Stimulated activated CD4-positive, alpha-beta T cell treated with anti-CD3 and anti-CD28 coated beads, Interleukin-1b, Interleukin-23, amount 100 ng/mL, for 24 hours (primary cell): ENCODE measurements around the gene FITM2.
"Not testable (repeated sequence)": the region's sequence is repeated elsewhere in the genome, so short reads cannot be mapped to it uniquely, and the experiment has no call there.

Experiments used
- DNase-seq, 4 experiments: peaks; one replicate each; pipeline ENCODE4 v3.0.0-alpha.2; 2020; ENCODE audit warnings: low read depth in 4 of 4, low spot score in 1 of 4

The FITM2 gene, protein sequence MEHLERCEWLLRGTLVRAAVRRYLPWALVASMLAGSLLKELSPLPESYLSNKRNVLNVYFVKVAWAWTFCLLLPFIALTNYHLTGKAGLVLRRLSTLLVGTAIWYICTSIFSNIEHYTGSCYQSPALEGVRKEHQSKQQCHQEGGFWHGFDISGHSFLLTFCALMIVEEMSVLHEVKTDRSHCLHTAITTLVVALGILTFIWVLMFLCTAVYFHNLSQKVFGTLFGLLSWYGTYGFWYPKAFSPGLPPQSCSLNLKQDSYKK

DNA sequence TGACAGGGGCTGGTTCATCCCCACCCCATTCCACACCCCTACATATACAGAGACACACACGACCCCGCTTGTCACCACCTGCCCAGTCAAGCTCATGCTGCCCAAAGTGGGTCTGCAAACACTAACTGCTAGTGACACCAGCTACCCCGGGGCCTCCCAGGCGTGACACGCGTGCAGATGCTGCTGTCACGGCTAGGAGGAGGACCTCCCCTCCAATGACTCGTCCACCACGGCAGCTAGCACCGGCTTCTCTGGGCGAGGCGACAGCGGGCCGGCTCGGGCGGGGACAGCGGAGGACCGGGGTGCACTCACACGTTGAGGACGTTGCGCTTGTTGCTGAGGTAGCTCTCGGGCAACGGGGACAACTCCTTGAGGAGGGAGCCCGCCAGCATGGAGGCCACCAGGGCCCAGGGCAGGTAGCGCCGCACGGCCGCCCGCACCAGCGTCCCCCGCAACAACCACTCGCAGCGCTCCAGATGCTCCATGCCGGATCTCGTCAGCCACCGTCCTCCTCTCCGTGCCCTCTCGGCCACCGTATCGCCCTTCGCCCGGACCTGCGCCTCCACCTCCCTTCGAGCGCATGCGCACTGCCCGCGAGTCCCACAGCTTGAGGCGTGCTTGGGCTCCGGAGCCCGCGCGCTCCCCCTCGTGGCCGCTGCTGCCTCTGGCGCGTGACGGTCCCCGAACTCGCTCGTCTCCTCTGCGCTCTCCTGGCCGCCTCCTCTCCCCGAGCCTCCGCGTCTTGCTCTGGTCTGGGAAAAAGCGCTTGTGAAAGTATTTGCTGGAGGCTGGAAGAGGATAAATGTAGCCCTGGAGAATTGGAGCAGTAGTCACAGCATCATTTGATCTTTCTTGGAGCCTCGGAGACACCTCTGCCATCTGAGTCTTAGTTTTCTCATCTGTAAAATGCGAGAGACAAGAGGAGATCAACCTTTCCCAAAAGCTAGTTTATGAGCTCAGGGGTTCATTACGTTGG, at the start of gene FITM2:
Gene FITM2, minus strand, starts transcription at position 539 of the 976 bp plus-strand sequence. Its CDS starts 54 bp downstream, at position 485.
- peak; percentile 96 to 99 (median 98) for DNase-seq

DNA sequence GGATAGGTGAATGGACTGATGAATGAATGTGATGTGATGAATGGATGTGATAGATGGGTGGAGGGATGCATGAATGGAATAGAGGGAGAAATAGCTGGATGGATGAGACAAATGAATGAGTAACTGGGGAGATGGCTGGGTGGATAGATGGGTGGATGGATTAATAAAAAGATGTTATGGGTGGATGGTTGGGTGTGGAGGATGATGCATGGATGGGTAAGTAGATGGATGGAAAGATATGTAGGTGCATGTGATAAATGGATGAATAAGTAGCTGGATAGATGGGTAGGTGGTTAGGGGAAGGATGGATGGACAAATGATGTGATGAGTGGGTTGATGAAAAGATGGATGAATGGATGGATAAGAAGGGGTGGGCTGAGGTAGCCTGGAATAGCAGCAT, 49.2 kb upstream of the FITM2 start:
- DNase-seq = no peak

DNA sequence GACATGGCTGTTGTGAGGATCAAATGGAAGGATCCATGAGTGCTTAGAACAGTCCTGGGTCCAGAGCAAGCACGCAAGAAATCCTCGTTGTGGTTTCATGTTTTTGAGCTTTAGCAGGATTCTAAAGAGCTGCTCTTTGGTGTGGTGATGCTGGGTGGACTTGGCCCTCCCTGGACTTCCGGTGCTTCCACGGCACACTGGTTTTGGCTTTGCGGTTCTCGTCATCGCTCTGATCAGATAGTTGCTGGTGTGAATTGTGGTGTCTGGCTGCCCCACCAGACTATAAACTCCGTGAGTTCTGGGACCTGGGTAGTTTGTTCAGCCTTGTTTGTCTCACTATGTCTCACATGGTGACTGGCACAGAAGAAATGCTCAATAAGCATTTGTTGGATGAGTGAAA, 47.8 kb upstream of the FITM2 start:
- DNase-seq = no peak

DNA sequence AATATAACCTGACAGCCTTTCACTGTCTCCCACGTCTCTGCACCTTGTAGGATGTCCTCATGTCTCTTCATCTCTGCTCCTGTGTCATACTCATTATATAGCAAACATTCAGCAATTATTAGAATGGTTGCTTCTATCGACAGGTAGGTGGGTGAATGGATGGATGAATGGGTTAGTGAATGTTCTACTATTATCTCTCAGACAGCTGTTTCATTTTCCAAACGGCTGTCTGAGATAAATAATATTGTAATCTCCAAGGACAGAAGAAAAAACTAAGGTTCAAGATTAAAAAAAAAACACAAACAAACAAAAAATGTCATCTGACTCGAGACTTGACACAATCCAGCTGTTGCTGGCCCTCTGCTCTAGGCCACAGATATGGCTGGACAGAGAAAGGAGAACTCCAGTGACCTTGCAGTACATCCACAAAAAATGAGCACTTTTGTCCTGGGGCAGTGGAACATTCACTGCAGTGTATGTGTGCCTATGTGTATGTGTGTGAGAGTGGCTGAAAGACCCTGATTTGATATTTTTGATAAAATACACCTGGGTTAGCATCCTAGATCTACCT, 46.6 kb upstream of the FITM2 start:
- DNase-seq = no peak

DNA sequence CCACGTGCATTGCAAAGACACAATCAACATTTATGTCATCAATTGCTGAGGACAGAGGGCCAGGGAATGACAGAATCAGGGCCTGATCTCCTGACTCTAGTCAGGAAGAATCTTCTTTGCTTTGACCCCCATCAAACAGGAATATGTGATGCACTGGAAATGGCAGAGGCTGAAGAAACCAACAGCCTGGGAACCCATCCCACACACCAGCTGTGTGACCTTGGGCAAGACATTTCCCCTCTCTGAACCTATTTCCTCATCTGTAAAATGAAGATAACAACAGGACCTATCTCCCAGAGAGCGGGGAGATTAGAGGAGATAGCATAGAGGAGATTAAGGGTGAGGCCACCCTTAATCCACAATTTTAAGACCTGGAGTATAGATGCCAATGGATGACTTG, 46.0 kb upstream of the FITM2 start:
- DNase-seq = no peak

DNA sequence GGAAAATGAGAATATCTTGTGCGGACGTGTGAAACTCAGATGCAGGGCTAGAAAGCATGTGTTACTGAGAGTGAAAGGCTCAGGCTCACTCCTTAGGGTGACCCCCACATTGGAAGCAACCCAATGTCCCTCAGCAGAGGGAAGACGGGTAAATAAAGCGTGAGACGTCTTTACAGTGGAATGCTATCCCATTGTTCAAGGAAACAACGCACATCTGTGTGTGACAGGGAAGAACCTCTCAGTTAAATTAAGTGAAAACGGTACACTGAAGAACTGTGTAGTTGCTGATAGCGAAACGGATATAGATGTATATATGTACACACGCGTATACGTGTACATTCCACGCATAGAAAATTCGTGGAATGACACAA, 45.3 kb upstream of the FITM2 start:
- DNase-seq = no peak

DNA sequence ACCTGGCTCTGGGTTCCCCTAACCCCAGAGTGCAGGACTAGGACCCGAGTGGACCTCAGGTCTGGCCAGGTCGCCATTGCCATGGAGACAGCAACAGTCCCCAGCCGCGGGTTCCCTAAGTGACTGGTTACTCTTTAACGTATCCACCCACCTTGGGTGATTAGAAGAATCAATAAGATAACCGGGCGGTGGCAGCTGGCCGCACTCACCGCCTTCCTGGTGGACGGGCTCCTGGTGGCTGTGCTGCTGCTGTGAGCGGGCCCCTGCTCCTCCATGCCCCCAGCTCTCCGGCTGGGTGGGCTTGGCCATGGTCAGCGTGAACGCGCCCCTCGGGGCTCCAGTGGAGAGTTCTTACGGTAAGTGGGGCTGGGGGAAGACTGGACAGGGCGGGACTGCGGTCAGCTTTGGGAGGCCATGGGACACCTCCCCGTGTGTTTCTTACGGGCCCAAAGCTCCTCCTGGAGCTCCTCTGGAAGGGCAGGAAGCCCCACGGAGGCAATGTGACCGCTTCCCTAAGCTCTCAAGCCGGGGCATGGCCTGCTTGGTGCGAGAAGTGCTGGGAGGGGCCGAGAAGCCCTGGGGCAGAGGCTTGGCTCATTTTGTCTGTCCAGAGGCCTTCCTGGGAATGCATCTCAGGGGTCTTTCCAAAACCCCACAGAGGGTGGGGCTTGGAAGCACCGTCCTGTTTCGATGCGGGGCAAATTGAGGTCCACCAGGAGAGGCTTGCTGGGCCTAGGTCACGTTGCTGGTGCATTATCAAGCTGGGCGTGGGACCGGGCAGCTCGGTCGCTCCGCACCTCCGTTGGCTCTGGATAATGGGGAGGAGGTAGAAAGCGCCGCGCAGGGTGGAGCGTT, 44.7 kb upstream of the FITM2 start, which contains the start of gene HNF4A:
Gene HNF4A, plus strand, starts transcription at position 202 of the 855 bp plus-strand sequence. Its CDS starts 106 bp downstream, at position 308.
- DNase-seq = no peak

DNA sequence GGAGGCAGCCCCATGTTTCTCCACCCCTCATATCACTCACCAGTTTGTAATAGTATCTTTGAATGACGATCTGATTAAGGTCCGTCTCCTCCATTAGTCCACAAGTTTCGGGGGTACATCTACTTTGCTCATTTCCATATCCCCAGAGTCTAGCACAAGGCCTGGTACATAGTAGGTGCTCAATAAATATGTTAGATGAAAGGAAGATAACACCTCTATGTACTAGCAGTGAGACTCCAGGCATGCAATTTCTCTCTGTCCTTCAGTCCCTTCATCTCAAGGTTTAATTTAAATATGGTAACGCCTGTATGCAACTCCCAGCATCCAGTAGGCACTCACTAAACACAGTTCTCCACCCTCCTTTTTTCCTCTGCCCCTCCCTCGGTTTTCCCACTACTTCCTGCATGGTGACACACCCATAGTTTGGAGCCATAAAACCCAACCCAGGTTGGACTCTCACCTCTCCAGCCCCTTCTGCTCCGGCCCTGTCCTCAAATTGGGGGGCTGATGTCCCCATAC, 44.0 kb upstream of the FITM2 start:
- DNase-seq = no peak

DNA sequence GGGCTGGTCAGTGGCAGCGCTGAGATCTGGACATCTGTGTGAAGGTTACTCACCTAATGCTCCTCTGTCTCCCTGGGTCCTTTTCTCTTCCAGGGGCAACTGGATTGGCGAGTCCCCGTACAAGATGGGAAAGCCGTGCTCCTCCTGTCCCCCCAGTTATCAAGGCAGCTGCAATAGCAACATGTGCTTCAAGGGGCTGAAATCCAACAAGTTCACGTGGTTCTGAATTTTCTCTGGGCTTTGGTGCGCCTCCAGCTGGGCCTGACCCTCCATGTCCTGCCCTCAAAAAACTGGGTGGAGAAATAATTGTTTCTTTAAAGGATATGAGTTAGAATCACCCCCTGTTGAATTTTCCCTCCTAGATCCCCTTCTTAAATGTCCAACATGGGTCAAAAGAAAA, 39.6 kb upstream of the FITM2 start:
- DNase-seq = no peak

DNA sequence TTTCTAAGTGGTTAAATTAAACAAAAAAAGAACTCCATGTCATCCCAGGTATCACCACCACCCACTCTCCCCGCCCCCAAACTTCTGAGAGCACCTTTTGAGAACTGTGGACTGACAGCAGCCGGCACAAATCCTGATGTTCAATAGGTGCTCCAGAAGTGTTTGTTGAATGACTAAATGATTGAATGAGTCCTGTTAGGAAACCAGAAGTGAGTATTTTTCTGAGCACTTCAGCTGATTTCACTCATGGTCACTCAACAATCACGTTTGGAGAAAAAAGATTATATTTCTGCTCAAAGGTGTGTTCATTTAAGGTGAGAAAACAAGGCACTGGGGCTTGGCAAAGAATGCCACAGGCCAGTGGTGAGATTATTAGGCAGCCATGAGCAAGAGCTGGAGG, 38.3 kb upstream of the FITM2 start:
- DNase-seq = no peak

DNA sequence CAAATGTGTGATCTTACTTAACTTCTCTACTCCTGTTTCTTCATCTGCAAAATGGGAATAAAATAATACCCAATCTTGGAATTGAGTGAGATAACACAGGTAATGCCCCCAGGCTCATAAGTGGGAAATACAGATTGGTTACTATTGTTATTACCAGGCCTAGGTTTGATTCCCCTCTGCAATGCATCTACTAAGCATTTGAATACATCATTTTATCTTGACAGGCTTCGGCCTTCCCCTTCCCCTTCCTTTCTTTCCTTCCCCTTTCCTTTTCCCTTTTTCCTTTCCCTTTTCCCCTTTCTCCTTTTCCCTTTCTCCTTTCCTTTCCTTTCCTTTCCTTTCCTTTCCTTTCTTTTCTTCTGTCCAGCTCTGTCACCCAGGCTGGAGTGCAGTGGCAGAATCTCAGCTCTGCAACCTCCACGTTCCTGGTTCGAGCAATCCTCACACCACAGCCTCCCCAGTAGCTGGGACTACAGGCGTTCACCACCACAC, 37.2 kb upstream of the FITM2 start:
- no peak for DNase-seq

DNA sequence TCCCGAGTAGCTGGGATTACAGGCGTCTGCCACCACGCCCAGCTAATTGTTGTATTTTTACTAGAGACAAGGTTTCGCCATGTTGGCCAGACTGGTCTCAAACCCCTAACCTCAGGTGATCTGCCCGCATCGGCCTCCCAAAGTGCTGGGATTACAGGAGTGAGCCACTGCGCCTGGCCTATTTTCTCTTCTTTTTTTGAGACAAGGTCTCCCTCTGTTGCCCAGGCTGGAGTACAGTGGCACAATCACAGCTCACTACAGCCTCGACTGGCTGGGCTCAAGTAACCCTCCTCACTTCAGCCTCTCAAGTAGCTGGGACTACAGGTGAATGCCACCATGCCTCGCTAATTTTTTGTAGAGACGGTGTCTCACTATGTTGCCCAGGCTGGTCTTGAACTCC, 34.9 kb upstream of the FITM2 start:
- not testable (repeated sequence) for DNase-seq

DNA sequence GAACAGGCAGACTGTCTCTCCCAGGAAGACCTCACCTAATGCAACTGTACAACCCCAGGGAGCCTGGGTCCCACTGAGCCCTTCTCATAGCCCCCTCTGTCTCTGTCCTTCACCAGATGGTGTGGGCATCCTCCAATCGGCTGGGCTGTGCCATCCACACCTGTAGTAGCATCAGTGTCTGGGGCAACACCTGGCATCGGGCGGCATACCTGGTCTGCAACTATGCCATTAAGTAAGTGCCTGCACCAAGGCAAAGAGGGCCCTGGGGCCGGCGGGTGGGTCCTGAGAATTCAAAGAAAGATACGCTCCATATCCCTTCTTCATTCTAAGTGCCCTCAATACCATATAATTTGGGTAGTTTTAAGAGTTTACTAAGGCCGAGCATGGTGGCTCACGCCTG, 34.1 kb upstream of the FITM2 start:
- no peak for DNase-seq

DNA sequence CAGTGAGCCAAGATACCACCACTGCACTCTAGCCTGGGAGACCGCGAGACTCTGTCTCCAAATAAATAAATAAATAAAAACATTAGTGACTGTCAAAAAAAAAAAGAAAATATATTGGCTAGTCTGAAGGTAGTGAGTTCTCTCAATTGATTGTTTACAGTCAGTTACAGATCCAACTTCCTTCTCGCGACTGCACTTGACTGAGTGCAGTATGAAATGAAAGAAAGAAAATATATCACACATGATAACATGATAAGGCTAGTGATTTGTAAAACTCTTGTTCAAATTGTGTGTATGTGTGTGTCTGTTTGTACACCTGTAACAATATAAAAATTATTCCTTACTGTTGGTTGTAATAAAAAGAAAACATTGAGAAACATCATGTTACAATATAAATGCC, 33.7 kb upstream of the FITM2 start:
- DNase-seq = no peak

DNA sequence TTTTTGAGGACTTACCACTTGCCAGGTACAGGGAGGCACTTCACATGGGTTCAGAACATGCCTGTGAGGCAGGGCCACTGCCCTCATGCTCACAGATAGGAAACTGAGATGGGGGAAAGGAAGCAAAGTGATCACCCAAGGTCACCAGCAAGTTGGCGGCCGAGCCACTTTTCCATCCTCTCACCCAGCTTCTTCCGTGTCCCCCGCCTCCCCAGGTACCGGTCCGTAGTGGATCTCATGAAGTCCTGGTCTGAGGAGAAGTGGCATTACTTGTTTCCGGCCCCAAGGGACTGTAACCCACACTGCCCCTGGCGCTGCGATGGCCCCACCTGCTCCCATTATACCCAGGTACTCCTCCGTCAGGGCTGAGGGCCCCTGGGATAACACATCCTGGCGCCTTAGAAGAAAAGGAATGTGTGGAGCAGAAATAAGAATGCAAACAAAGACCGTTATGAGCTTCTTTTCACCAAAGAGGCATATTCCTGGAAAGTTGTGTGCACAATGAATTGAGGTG, 32.2 kb upstream of the FITM2 start:
- DNase-seq = no peak

DNA sequence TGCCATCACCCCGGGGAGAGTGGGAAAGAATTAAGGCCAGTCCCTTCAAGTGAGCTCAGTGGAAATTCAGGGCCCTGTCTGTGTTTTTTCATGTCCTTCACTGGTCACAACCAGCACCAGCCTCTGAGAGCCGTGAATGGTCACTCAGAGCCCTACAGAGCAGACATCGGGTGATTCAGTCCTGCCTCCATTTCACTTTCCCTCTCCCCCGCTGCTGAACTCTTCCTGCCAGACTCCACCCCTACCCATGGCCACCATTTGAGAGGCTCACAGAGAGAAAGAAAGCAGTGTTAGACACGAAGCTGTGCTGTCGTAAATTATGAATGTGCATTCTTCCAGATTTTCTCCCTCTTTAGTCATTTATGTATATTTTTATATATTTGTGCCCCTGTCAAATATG, 31.2 kb upstream of the FITM2 start:
- no peak for DNase-seq

DNA sequence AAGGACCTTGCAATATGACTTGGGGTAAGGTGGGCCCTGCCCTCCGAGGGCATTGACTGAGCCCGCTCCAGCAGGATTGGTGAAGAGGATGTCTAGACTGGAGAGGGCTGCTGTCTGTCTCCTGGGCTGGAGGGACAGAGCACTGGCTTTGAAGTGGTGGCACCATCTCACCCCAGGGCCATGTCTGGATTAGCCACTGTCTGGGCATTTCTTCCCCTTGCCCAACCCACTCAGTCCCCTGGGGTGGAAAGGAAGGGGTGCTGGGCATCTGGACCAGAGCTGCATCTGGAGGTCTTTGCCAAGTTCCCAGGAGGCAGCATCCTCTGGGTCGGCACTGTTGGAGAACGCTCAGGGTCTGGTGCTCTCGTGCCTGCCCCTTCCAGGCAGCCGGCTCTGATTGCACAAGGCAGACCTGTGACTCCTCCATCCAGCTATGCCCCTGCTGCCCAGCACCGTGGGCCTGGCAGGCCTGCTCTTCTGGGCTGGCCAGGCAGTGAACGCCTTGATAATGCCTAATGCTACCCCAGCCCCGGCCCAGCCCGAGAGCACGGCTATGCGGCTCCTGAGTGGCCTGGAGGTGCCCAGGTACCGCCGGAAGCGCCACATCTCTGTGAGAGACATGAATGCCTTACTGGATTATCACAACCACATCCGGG, 25.9 kb upstream of the FITM2 start, which contains the start of gene R3HDML:
Gene R3HDML, plus strand, starts transcription at position 319 of the 656 bp plus-strand sequence. Its CDS starts 115 bp downstream, at position 434.
- DNase-seq = no peak

DNA sequence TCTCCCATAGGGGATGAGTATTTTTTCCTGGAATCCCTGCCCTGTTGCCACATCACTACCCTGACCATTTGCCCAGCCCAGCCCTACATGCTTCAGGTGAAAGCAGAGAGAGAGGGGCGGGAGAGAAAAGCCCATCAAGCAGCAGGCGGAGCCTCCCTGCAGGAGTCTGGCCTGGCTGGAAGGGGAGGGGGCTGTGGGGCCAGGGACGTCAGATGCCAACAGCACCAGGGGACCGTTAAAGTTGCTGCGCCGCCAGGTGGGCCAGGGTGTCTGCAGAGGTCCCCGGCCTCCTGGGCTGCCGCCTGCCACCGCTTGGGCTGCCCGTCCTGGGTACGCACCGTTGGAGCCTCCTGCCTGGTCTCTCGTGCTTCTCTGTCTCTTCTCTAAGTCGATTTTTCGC, 25.1 kb upstream of the FITM2 start:
- DNase-seq = no peak

DNA sequence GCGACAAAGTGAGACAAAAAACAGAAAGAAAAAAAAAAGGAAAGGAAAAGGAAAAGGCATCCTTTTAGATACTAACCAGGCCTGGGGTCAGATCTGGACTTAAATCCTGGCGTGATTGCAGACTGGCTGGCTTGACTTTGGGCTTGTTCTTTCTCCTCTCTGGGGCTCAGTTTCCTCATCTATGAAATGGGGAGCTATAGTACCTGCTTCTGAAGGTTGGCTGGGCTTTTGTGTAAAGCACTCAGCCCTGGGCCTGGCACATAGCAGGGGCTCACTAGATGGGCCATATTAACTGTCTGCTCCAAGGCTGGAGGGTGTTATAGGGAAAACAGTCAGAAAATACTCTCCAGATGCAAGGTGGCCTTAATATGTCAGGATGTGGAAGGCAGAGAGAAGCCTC, 24.7 kb upstream of the FITM2 start:
- no peak for DNase-seq

DNA sequence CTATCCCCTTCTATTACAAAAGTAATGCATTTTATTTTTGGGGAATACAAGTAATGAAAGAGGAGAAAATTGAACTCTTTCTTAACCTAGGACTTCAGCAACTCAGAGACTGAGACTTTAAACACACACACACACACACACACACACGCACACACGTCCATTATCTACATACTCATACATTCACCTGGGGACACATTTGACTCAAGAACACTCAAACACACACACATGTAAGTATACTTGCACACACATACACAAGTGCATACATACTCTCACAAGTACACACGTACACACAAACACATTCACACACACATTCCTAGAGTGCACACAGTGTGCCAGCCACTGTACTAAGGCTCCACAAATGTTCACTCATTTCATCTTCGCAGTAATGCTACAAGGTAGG, 23.7 kb upstream of the FITM2 start:
- DNase-seq = no peak
